Measurements from ENCODE around the gene ZNF516. TPM values are rescaled to one million over a fixed set of nuclear protein-coding genes. Genes with fewer than 3 reads are reported as not detected.

ZNF516 gene
- total RNA-seq, 1 experiment from 2014 or later = 4.1 TPM

GRCh38 chr18:76422121-76422520, 72.9 kb downstream of the ZNF516 start:
- DNase-seq (ENCODE audit: low read depth) = no peak

GRCh38 chr18:76421685-76422078, 73.4 kb downstream of the ZNF516 start:
- no peak for DNase-seq (ENCODE audit: low read depth)

DNA sequence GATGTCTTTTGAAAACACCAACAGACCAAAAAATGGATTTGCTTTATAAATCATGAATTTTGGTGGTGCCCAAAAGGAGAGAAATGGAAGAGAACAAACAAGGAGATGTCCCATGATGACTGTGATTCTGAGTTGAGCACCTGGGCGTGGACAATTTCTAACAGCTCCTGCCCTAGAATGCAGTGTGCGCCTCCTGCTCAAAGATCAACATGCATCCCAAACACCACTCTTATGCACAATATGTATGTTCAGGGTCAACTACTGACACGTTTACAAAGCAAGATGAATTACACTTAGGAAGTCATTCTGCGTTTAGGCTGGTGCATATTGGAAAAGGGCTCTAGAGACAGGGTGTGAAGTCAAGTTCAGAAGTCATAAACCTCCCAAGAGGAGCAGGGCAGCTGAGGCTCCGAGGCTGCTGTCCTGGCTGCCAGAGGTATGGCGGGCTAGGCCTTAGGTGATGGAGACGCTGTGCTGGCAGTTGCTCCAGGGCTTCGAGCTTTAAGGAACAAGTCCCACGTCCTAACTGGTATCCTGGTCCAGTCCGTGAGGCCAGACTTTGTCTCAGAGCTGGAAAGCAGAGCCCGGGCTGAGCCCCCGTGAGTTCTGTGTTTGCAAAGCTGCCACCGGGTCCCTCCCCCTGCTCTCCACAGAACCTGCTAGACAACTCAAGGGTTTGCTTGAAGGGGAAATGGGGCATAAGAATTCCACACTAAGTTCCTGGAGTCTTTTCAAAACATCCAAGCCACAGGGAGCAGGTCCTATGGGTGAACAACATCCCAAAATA, 74.0 kb downstream of the ZNF516 start:
- DNase-seq (ENCODE audit: low read depth) = no peak

DNA sequence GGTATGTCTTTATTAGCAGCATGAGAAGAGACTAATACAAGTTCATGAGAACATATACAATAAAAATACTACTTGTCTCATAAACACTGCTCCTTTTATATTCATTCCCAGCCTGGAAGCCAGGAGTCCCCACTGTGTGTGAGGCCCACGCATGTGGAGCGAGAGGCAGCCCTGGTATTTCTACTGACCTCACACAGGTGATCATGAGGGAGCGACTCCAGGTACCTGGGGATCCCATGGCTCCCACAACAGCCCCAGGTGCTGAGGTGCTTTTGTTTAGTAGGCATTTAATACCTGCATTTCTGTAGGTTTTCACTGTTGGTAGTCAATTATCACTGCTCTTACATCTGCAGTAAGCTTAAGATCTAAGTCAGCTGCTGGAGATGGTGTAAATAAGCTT, 75.2 kb downstream of the ZNF516 start:
- DNase-seq (ENCODE audit: low read depth) = no peak

- DNase-seq (ENCODE audit: low read depth) = no peak
Observed at GRCh38 chr18:76416911-76417310, 78.1 kb downstream of the ZNF516 start.

DNA sequence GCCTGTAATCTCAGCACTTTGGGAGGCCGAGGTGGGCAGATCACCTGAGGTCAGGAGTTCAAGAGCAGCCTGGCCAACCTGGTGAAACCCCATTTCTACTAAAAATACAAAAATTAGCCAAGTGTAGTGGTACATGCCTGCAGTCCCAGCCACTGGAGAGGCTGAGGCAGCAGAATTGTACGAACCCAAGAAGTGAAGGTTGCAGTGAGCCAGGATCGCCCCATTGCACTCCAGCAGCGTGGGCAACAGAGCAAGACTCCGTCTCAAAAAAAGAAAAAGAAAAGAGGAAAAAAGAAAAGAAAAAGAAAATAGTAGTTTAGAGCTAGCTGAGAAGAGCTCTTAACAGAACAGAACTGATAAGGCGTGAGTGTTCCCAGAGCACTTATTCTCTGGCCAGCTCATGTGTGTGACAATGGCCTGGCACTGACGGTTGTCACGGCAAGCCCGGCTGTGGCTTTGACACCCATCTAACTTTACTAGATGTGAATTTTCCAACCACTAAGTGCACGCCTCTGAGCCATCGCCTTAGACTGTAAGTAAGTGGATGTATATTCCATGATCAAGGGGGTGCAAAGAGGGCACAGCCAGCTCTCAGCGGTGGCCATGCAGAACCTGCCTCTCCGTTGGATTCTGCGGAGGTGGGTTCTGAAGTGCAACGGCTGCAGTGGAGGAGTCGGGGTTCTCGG, 80.0 kb downstream of the ZNF516 start:
- DNase-seq (ENCODE audit: low read depth) = no peak

DNA sequence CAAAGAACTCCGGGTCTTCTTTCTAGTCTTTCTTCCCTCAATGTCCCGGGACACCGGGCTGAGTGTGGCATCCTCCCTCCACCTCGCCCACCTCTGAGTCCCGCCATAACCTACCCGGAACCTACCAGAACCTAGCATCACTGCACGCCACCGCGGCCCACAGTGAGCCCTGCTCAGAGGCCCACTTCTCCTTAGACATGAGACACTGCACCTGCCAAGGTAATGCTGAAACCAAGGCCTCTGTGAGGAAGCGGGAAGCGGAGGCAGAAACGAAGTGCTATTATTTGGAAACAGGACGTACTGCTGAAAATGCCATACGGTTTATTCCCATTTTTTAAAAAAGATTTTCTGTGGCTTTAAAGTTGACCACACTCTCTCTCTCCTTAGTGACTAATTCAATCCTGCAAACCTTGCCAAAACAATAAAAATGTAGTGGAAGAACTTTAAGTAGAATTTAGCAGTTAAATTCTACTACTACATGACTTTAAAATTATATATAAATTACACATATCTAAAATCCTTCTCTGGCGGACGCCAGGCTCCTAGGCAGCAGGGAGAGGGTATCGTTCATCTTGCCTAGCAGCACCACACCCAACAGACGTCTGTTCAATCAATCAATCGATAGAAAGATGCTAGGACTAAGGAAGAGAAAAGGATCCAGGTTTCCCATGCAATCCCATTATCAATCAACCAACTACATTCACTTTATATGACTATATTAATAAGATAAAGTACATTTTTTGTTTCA, 82.0 kb downstream of the ZNF516 start:
- peak; percentile 15 for DNase-seq (ENCODE audit: low read depth)

DNA sequence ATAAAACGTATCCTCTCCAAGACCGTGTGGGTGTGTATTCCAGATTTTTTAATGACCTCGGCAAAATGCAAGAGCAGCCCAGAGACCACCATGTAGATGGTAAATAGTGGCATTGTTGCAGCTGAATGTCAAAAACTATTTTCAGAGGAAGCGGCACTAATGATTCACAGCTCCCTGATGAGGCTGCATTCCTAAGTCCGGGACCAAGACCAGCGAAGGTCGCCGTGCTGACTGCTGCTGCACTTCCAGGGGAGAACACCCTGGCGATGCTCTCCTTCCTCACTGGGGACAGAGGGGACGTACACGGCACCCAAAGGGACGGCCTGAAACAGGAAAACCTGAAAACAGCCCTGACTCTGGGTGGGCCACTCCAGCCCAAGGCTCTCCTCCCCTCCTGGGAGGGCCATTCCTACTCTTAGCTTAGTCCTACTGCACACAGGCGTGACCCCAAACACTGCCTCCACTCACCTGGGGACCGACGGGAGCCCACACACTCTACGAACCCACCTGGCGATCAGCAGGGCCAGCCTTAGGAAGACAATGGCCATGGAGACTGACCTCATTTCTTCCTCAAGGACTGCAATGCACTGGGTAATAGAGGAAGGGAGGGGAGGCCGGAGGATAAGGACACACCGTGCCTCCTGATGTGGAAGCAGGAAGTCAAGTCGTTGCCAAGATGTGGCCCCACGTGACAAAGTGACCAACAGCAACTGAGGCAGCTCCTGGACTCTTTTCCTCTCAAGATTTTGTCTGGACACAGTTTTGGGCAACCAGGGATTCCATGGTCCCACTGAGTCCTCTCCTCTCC, 82.8 kb downstream of the ZNF516 start:
- DNase-seq (ENCODE audit: low read depth) = peak; percentile 27

GRCh38 chr18:76410660-76411417, 84.2 kb downstream of the ZNF516 start:
- no peak for DNase-seq (ENCODE audit: low read depth)

- no peak for DNase-seq (ENCODE audit: low read depth)
Observed at GRCh38 chr18:76410033-76410432, 85.0 kb downstream of the ZNF516 start.

DNA sequence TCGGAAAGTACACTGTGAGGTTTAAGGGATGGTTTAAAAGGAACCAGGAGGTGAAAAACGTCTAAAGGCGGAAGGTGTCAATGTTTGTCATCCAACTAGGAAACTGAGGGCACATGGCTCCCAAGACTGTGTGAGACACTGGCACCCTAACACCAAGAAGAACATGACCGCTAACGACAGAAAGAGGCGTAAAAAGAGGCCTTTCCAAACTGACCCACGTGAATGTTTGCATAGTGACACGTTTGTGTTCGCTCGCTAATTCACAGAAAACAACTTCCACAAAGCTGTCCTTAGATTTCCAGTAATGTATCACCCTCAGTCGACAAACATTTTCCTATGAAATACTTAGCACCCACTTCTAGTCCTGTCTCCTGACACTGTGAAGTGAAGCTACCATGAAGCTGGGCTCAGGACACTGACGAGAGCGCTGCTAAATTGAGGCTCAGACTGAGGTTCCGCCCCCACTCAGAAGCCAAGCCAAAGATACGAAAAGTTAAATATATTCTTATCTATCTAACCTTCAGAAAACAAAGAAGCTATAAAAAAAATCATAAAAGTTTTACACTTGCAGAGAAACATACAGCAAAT, 86.5 kb downstream of the ZNF516 start:
- no peak for DNase-seq (ENCODE audit: low read depth)

GRCh38 chr18:76407681-76408080, 87.4 kb downstream of the ZNF516 start:
- DNase-seq (ENCODE audit: low read depth) = no peak

DNA sequence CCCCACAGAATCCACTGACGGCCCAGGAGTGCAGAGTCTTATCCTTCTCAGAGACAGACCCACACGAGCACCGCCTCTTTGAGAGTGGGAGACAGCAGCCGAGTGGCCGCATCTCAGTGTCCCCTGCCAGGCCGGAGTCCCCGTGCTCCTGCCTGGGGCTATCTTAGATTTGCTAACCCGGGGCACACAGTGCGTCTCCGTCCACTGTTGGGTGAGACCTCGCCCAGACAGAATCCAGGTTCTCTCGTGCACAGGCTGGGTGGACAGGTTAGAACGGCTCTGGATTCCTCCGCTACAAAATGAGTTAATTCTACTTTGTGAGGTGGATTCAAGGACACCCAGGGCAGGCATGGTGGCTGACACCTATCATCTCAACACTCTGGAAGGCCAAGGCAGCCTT, 88.3 kb downstream of the ZNF516 start:
- no peak for DNase-seq (ENCODE audit: low read depth)

- DNase-seq (ENCODE audit: low read depth) = peak; percentile 31
Observed at GRCh38 chr18:76405681-76406356, 89.2 kb downstream of the ZNF516 start.

GRCh38 chr18:76405280-76405679, 89.8 kb downstream of the ZNF516 start:
- DNase-seq (ENCODE audit: low read depth) = no peak

DNA sequence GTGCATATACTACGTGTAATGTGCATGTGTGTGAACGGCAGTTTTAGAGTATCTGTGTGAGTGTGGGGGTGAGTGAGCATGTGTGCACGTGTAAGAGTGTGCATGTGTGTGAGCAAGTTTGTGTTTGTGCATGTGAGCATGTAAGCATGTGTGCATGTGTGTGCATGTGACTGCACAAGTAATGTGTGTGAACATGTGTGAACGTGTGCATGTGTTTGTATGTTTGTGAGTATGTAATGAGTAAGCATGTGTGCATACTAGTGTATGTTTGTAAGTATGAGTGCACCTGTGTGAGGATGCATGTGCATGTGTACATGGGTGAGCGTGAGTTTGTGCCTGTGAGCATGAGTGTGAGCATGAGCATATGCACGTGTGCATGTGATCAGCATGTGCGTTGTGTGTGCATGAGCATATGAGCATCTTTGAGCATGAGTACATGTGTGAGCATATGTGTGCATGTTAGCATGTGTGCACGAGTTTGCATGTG, 90.7 kb downstream of the ZNF516 start:
- no peak for DNase-seq (ENCODE audit: low read depth)

DNA sequence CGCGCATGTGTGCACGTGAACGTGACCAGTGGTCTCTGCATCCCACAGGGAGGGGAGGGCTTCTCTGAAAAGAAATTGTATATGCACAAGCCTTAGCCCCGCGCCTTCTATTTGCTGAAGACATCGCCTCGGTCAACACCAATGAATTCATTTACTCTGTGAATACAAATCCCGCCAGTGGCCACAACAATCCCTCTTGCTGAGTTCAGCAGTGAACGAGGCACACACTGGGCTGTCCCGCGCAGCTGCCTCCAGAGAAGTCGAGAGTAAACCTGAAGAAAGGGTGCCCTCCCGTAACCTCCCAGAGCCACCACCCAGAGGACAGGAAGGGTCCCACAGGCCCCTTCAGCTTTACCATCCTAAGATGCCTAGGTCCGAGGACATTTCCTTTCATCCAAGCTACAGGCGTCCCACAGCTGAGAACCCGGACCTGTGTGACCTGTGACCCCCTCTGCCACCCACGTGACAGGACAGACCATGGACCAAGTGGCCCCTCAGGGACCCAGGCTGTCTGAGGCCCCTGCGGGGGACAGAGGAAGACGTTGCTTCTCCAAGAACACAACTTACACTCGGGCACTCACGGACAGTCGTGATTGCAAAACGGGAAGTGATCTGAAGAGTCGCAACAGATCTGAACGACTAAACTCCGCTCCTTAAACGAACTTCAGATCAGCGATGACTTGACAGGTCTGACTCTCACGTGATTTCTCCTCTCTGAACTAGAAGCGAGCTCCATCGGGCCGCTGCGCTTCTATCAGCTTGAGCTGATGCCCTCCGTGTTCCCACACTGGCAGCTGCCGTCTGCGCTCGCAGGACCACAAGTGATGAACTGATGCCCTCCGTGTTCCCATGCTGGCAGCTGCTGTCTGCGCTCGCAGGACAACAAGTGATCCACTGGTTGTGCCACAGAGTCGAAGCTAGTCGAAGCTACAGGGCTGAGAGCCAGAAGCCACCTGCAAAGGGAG, 92.7 kb downstream of the ZNF516 start:
- DNase-seq (ENCODE audit: low read depth) = no peak

DNA sequence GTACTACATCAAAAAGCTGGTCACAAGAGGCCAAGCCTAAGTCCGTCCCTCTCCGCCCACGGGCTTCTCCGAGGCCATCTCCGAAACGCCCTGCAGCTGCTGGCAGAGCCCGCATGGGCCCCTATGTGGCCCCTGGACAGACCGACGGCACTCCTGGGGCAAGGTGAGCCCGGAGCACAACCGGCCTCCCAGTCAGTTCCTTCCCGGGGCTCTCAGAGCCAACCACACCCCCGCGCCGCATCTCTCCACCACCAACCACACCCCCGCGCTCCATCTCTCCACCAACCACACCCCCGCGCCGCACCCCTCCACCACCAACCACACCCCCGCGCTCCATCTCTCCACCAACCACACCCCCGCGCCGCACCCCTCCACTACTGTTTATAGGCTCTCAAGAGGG, 93.5 kb downstream of the ZNF516 start:
- no peak for DNase-seq (ENCODE audit: low read depth)

Data from RPMI7951 (cell line).